ENCODE data around the gene FAM131A.

FAM131A gene

GRCh38 chr3:184382326-184383032, 45.1 kb downstream of the FAM131A start:
- no peak for TF ChIP-seq POLR2A (IDR thresholded peaks at IDR 0.05; ENCODE audit: low read depth, low read length)
- TF ChIP-seq POLR2AphosphoS5 (IDR thresholded peaks at IDR 0.05; ENCODE audit: low read depth, low read length): no peak
- TF ChIP-seq TAF1 (IDR thresholded peaks at IDR 0.05; ENCODE audit: borderline replicate concordance, low read depth, low read length): no peak
- FAIRE-seq: no peak

DNA sequence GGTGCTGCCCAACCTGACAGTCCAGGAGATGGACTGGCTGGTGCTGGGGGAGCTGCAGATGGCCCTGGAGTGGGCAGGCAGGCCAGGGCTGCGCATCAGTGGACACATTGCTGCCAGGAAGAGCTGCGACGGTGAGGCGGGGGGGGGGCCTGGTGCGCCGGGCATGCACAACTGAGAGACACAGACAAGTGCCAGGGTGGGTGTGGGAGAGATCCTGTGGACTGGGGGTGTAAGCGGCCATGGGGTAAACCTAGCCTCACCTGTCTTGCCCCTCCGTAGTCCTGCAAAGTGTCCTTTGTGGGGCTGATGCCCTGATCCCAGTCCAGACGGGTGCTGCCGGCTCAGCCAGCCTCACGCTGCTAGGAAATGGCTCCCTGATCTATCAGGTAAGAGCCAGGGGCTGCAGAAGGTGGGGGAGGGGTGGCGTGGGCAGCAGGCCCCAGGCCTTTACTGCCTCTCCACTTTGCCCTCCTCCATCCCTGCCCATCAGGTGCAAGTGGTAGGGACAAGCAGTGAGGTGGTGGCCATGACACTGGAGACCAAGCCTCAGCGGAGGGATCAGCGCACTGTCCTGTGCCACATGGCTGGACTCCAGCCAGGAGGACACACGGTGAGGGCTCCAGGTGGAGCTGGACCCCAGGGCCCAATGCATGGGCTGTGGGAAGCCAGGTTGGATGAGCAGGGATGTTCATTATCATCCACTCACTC, 45.8 kb downstream of the FAM131A start:
- FAIRE-seq (no peak), DNase-seq (ENCODE audit: insufficient read length) (no peak)
- TF ChIP-seq POLR2A (IDR thresholded peaks at IDR 0.05; ENCODE audit: low read depth, low read length) (no peak), POLR2AphosphoS5 (IDR thresholded peaks at IDR 0.05; ENCODE audit: low read depth, low read length) (no peak), TAF1 (IDR thresholded peaks at IDR 0.05; ENCODE audit: borderline replicate concordance, low read depth, low read length) (no peak)

More at GRCh38 chr3:184382326-184383032, 45.1 kb downstream of the FAM131A start:
- DNase-seq (ENCODE audit: insufficient read length): no peak

- TF ChIP-seq POLR2AphosphoS5 (IDR thresholded peaks at IDR 0.05; ENCODE audit: low read depth, low read length): no peak
- TF ChIP-seq POLR2A (IDR thresholded peaks at IDR 0.05; ENCODE audit: low read depth, low read length): no peak
- no peak for TF ChIP-seq TAF1 (IDR thresholded peaks at IDR 0.05; ENCODE audit: borderline replicate concordance, low read depth, low read length)
- FAIRE-seq: no peak
- no peak for DNase-seq (ENCODE audit: insufficient read length)
Observed at GRCh38 chr3:184384342-184384741, 46.9 kb downstream of the FAM131A start.

DNA sequence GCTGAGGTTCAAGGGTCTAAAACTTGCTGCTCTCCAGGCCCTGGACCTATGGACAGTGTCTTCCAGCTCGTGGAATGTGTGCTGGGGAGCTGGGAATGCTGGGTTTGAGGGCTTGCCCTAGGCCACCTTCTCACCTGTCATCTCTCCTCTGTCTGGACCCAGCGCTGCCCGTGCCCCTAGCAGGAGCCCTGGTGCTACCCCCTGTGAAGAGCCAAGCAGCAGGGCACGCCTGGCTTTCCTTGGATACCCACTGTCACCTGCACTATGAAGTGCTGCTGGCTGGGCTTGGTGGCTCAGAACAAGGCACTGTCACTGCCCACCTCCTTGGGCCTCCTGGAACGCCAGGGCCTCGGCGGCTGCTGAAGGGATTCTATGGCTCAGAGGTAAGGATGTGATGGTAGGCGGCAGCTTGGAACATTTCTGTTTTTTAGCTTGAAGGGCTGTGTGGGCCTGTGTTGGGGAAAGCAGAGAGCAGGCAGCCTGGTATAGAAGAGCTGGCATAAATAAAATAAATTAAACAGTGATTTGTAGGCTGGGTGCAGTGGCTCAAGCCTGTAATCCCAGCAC, 47.5 kb downstream of the FAM131A start:
- TF ChIP-seq POLR2A (IDR thresholded peaks at IDR 0.05; ENCODE audit: low read depth, low read length) (no peak), POLR2AphosphoS5 (IDR thresholded peaks at IDR 0.05; ENCODE audit: low read depth, low read length) (no peak), TAF1 (IDR thresholded peaks at IDR 0.05; ENCODE audit: borderline replicate concordance, low read depth, low read length) (no peak)
- DNase-seq (ENCODE audit: insufficient read length): no peak
- no peak for FAIRE-seq

DNA sequence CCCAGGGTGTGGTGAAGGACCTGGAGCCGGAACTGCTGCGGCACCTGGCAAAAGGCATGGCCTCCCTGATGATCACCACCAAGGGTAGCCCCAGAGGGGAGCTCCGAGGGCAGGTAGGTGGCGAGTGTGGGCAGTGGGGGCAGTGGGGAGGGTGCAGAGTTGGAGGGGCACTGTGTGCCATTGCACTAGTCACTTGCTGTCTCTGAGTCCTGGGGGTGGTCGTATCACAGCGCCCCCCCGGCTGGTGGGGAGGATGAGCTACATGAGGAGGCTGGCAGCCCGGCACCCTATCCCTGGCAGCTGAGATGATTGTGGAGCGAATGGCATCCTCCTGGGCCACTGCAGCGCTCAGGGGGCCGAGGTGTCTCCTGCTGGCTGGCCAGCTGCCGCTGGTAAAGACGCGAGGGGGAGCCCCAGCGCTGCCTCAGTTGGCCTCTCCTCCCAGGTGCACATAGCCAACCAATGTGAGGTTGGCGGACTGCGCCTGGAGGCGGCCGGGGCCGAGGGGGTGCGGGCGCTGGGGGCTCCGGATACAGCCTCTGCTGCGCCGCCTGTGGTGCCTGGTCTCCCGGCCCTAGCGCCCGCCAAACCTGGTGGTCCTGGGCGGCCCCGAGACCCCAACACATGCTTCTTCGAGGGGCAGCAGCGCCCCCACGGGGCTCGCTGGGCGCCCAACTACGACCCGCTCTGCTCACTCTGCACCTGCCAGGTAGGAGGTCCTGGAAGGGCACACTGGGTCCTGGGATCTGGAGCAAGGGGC, 48.8 kb downstream of the FAM131A start:
- TF ChIP-seq POLR2A (IDR thresholded peaks at IDR 0.05; ENCODE audit: low read depth, low read length) (no peak), TAF1 (IDR thresholded peaks at IDR 0.05; ENCODE audit: borderline replicate concordance, low read depth, low read length) (no peak), POLR2AphosphoS5 (IDR thresholded peaks at IDR 0.05; ENCODE audit: low read depth, low read length) (no peak)
- DNase-seq (ENCODE audit: insufficient read length) (no peak), FAIRE-seq (no peak)

DNA sequence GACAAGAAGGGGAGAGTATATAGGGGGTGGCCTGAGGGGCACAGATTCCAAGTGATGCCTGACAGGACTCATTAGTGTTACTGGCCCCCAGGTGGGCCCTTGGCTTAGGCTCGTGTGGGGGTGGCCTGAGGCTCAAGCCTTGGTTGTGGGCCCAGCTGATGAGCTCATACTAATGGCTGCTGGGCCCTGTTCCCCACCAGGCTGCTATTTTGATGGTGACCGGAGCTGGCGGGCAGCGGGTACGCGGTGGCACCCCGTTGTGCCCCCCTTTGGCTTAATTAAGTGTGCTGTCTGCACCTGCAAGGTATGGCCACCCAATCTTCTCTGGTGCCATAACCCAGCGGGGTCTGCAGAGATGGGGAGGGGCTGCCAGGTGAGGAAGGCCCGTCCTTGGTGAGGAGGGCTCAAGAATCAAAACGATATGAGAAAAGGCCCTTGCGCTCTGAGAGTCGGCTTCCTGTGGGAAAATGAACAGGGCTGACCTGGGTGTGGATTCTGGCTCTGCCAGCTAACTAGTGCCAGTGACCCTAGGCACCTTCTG, 49.8 kb downstream of the FAM131A start:
- no peak for FAIRE-seq
- TF ChIP-seq POLR2AphosphoS5 (IDR thresholded peaks at IDR 0.05; ENCODE audit: low read depth, low read length) (no peak), TAF1 (IDR thresholded peaks at IDR 0.05; ENCODE audit: borderline replicate concordance, low read depth, low read length) (no peak), POLR2A (IDR thresholded peaks at IDR 0.05; ENCODE audit: low read depth, low read length) (no peak)
- DNase-seq (ENCODE audit: insufficient read length): no peak

GRCh38 chr3:184388164-184388935, 51.0 kb downstream of the FAM131A start:
- no peak for FAIRE-seq
- DNase-seq (ENCODE audit: insufficient read length): no peak
- TF ChIP-seq POLR2A (IDR thresholded peaks at IDR 0.05; ENCODE audit: low read depth, low read length) (no peak), POLR2AphosphoS5 (IDR thresholded peaks at IDR 0.05; ENCODE audit: low read depth, low read length) (no peak), TAF1 (IDR thresholded peaks at IDR 0.05; ENCODE audit: borderline replicate concordance, low read depth, low read length) (no peak)

DNA sequence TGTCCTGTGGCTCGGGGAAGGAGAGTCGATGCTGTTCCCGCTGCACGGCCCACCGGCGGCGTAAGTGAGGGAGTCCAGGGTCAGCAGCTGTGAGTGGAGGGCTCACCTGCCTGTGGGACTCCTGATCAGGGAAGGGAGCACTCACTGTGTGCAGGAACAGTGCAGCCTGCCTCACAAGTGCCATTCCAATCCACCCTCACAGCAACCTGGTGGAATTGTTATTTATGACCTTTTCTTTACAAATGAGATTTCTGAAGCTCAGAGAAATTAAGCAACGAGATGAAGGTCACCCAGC, 51.5 kb downstream of the FAM131A start:
- TF ChIP-seq POLR2AphosphoS5 (IDR thresholded peaks at IDR 0.05; ENCODE audit: low read depth, low read length) (no peak), TAF1 (IDR thresholded peaks at IDR 0.05; ENCODE audit: borderline replicate concordance, low read depth, low read length) (no peak), POLR2A (IDR thresholded peaks at IDR 0.05; ENCODE audit: low read depth, low read length) (no peak)
- FAIRE-seq: no peak
- DNase-seq (ENCODE audit: insufficient read length): no peak

- DNase-seq (ENCODE audit: insufficient read length) (no peak), FAIRE-seq (no peak)
- TF ChIP-seq TAF1 (IDR thresholded peaks at IDR 0.05; ENCODE audit: borderline replicate concordance, low read depth, low read length): no peak
- TF ChIP-seq POLR2AphosphoS5 (IDR thresholded peaks at IDR 0.05; ENCODE audit: low read depth, low read length): no peak
- no peak for TF ChIP-seq POLR2A (IDR thresholded peaks at IDR 0.05; ENCODE audit: low read depth, low read length)
Observed at GRCh38 chr3:184389384-184389783, 52.0 kb downstream of the FAM131A start.

- FAIRE-seq: no peak
Observed at GRCh38 chr3:184389935-184390528, 52.6 kb downstream of the FAM131A start.

More at GRCh38 chr3:184389935-184390528, 52.6 kb downstream of the FAM131A start:
- DNase-seq (ENCODE audit: insufficient read length): no peak
- TF ChIP-seq TAF1 (IDR thresholded peaks at IDR 0.05; ENCODE audit: borderline replicate concordance, low read depth, low read length): no peak
- no peak for TF ChIP-seq POLR2A (IDR thresholded peaks at IDR 0.05; ENCODE audit: low read depth, low read length)
- TF ChIP-seq POLR2AphosphoS5 (IDR thresholded peaks at IDR 0.05; ENCODE audit: low read depth, low read length): no peak

Data from GM12892 (cell line).